Hypothalamus (tissue), 51 donors: ENCODE measurements around the gene FGD2.

Experiments
- DNase-seq, 51 donors: peaks; one replicate each; lab custom pipeline; 2025; lab: John Stamatoyannopoulos, UW

The FGD2 gene

DNA sequence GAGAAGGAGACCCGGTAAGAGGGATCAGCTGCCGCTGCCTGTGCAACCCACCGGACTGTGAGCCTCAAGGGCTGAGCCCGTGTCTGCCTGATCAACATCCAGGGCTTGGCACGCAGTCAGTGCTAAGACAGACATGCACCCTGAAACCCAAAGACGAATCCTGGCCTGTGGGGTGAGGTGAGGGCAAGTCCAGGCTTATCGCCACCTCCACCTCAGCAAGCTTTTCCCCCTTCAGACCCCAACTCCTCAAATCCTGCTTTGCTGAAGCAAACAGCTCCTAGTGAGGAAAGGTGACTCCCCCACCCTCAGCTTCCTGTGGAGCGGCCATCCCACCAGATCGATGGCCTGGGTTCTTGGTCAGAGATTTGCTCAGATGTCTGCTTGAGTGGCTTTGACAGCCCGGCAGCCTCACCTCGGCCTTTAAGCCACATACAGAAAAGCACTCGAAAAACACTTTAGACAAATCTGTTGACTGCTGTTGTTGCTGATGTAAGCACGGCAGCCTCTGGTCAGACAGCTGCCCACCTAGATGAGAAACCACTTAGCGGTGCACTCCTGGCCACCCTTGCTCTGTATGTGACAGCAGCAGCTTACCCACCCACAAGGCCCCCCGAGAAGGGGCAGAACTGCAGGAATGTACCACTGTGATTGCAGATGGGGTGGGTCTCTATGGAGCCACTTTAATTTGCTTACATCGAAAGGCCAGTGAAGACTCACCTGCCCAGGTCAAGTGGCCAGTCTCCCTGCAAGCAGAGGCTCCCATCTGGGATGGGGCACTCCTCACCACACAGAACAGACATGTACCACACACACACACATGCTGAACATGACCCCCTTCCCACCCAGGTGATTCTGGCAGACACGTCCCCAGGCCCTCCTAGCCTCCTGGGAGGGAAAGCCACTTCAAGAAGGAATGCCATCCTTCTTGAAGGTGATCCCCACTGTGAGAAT is 34.3 kb upstream of the FGD2 start:
- no peak for DNase-seq

GRCh38 chr6:36971921-36972673 is 33.4 kb upstream of the FGD2 start:
- no peak for DNase-seq

- no peak for DNase-seq
Measured at GRCh38 chr6:36973190-36973589, 32.3 kb upstream of the FGD2 start.

- no peak for DNase-seq
Measured at GRCh38 chr6:36973647-36974046, 31.8 kb upstream of the FGD2 start.

DNA sequence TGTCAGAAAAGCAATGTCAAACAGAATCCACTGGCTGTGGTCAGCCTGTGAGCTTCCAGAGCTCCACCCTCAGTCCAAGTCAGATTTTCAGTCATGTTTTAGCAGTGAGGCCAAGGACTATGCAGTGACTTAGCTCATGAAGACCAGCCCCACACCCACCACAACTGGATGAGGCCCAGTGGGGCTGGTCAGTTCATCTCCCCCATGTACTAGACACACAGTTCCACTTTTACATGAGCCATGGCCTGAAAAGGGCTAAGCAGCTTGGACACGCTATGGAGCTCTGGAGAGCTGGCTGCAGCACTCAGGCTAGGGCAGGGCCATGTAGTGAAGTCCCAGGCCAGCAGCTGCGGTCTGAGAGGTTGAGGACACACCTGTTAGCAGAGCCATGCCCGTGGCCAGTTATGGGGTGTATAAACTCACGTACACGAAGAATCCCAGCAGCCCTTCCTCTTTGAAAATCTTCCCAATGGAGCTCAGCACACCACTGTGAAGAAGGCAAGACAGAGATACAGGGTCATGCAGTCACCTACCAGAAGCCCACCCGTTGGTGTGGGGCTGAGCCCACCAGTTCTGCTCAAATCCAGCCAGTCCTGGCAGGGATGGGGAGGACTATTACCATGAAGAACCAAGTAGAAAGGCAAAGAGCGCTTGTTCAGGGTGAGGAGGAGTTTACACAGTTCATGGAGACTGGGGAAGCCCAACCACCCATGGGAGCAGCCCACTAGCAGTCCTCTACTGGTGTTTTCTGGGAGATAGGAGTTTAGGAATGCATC is 30.0 kb upstream of the FGD2 start:
- DNase-seq = no peak

DNA sequence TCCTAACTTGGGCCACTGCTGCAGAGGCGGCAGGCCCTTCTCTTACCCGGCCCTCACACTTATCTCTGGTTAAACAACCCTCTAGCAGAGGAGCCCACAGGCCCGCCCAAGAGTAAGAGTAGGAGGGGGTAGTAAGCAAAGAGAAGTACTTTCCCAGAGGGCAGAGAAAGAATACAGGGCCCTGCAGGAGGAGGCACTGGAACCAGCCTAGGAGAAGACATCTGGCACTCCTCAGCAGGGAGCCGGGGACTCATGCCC is 29.5 kb upstream of the FGD2 start:
- DNase-seq = no peak

DNA sequence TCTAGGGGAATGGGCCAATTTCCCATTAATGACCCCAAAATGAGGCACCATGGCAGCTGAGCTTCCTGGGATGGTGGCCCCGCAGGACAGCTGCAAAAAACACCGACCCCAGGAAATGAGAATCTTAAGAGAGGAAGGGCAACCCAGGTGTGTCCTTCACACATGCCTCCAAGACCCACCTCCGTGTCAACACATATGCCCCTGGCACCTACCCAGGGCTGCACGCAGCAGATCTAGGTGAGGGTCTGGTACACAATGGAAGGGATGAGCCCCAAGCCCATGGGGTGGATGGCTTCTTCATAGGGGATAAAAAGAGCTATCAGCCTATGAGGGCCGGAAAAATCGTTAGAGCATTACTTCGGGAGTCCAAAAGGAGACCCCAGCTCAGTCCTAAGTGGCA is 28.9 kb upstream of the FGD2 start:
- DNase-seq = no peak

GRCh38 chr6:36976931-36977330 is 28.5 kb upstream of the FGD2 start:
- no peak for DNase-seq

DNA sequence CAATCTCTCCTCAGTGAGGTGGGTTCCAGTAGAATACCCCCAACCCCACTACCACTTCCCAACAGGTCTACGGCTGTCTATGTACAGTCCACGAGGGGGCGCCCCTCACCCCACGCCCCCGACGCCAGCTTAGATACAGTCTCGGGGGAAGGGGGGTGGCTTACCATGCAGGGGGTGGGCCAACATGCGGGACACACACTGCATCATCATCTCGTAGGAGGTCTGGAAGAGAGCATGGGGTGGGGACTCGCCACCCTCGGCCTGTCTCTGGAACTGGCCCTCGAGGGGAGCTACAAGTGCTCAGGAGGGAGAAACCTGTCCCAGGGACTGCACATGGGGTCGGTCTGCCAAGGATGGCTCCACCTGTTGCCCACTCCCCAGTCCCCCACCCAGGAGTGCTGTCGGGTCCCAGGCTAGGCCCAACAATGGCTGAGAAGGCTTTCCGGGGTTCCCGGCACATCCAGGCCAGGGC is 27.9 kb upstream of the FGD2 start:
- no peak for DNase-seq

- DNase-seq = no peak
Measured at GRCh38 chr6:36978421-36979346, 26.8 kb upstream of the FGD2 start.

- peak in 42 of 51 donors; percentile 7 to 84 (median 48) for DNase-seq
Measured at GRCh38 chr6:36979347-36979742, 26.1 kb upstream of the FGD2 start.

GRCh38 chr6:36980129-36980528 is 25.3 kb upstream of the FGD2 start:
- no peak for DNase-seq

DNA sequence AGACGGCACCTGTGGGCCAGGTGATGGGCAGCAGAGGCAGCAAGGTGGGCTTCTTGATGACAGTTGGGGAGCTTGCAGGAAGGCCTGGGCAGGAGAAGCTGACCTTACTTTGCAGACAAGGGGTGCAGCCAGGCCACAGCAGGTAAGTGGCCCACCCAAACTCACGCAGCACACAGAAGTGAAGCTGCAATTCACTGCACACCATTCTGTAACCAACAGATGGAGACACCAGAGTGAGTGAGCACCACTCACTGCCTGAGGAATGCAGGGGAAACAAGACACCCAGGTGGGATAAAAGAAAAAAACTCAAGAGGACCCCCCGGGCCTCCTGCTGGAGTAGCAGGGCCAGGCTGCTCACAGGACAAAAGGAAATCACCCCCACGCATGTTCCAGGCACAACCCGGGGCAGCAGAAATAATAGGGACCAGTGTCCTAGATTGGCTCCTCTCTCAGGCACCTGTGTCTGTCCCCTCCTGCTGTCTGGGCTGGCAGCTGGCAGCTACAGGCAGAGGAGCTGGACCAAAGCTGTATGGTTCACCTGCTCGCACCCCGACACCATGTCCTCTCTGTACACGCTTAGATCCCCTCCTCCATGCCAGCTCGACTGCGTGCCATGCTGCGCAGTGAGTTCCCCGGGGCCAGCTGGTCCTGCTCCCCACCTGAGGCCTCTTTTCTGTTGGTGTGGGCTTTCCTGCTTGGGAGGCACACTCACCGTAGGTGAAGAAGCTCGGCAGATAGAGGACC is 24.4 kb upstream of the FGD2 start:
- peak in 2 of 51 donors; percentile 42 to 60 for DNase-seq

DNA sequence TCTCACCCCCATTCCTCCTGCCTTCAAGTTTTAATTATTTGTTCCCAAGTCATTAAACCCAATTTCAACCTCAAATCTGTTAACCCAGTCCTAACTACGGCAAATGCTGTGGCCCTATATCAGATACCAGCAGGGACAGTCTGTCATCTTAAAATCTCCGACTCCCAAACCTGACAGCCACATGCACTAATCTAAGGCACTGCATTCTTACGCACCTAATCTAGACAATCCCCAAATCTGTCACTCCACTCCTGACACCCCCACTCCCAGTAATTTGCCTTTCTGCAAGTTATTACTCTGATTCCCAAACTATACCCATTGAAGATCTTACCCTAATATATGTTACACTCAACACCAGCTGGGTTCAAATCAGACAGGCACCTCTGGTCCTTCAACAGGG is 21.9 kb upstream of the FGD2 start:
- no peak for DNase-seq

- DNase-seq = peak in 25 of 51 donors; percentile 18 to 70 (median 37)
Measured at GRCh38 chr6:36984581-36985416, 20.7 kb upstream of the FGD2 start.

DNA sequence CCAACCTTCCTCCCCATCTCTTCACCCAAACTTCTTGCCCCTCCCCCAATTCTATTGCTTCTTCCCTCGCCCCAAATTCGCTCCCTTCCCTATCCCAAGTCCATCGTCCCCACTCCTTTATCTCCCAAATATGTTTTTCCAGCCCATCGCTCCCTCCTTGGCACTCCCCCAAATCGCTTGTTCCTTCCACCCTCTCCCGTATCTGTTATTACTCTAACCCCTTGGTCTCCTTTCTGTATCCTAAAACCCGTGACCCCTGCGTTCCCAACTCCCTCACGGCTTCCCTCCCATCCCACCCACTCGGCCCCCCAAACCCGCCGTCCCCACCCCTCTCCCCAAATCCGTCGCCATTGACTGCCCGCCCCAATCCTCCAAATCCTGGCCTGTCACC is 20.0 kb upstream of the FGD2 start:
- peak in 3 of 51 donors; percentile 33 to 36 (median 35) for DNase-seq

- DNase-seq = peak; percentile 69 to 98 (median 91)
Measured at GRCh38 chr6:36985808-36986703, 19.4 kb upstream of the FGD2 start, which contains the start of gene MTCH1. Gene MTCH1, minus strand, starts transcription at chr6:36986196. Its CDS starts 23 bp downstream, at chr6:36986173.
